Kidney tubule cell (primary cell): Measurements from ENCODE around the gene DENND4C.
"Not testable (repeated sequence)": the region's sequence is repeated elsewhere in the genome, so short reads cannot be mapped to it uniquely, and the experiment has no call there.

Source experiments
- DNase-seq: peaks from one replicate; pipeline ENCODE4 v3.0.0-alpha.2; 2018; ENCODE audit warnings: low spot score

The DENND4C gene

GRCh38 chr9:19410195-19410503 lies 179.7 kb downstream of the DENND4C start:
- no peak for DNase-seq

DNA sequence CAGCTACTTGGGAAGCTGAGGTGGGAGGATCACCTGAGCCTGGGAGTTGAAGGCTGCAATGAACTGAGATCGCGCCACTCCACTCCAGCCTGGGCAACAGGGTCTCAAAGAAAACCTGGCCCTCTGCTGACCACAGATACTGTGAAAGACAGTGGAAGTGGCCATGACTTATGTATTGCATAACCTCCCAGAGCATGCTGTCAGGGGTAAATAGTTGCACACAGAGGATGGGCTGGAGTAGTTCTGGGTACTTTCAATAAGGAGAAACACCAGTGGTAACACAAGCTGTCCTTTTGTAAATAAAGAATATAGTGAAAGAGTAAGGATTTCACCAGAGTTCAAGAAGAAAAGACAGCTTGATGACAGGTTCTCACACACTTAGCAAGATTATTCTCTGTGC lies 180.1 kb downstream of the DENND4C start:
- no peak for DNase-seq

DNA sequence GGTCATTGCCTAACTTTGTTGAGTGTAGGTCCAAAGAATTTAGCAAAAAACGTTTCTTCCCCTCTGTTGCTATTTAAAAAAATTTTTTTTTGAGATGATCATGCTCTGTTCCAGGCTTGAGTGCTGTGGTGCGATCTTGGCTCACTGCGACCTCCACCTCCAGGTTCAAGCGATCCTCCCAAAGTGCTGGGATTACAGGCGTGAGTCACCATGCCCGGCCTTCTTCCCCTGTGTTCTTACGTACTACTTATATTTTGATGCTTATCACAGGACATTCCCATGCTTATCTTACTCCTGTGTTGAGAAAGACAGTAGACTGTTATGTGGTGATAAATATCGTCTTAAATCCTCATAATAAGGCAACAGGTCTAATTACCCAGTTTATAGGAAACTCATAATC lies 180.8 kb downstream of the DENND4C start:
- DNase-seq = no peak

- not testable (repeated sequence) for DNase-seq
Observed at GRCh38 chr9:19413456-19413855, 183.0 kb downstream of the DENND4C start.

DNA sequence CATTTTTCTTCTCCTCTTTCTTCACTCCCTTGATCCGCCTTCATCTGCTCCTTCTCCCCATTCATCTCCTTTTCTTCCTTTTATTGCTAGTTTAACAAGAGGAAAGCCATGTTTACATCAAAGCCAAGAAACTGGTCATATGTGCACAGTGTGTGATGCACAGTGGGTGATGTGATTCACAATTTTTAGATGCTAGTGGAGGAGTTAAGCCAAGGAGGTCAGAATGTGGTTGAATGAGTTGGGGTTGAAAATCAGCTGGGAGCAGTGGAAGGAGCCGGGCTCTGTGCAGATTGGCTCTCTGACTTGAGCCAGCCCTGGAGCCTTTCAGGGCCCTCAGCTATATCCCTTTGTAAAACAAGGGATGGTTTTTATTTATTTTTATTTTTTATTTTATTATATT lies 185.7 kb downstream of the DENND4C start:
- DNase-seq = no peak

DNA sequence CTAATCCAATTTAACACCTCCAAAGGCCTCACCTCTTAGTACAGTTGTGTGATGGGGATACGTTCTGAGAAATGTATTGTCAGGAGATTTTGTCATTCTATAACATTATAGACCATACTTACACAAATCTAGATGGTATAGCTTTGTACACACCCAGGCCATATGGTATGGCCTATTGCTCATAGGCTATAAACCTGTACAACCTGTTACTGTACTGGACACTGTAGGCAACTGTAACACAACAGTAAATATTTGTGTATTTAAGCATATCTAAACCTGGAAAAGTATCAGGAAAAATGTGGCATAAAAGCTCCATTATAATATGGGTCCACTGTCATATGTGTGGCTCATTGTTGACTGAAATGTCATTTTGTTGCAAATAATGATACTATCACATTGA lies 190.4 kb downstream of the DENND4C start:
- DNase-seq = no peak
